OCI-LY1 (cell line): ENCODE data around the gene PTPRN2.

ENCODE experiments used
- H2AFZ ChIP-seq: fragments of 200-600 bp; sonication (generic), shearing (Covaris generic); 2 replicates; pipeline ENCODE4 v1.6.0; 2014; ENCODE audit warnings: antibody characterized with exemption, mild to moderate bottlenecking, low read length
- H3F3A ChIP-seq: fragments of 200-600 bp; sonication (generic), shearing (Covaris generic); 2 replicates; pipeline ENCODE4 v1.6.0; 2014; ENCODE audit warnings: mild to moderate bottlenecking, antibody characterized with exemption, low read length, moderate library complexity; ENCODE audit not compliant: insufficient read depth
- H3K27ac ChIP-seq: fragments of 200-600 bp; sonication (generic); 2 replicates; pipeline ENCODE4 v1.5.1; 2014; ENCODE audit warnings: low read length, mixed run types, mild to moderate bottlenecking, low read depth; ENCODE audit not compliant: poor library complexity, severe bottlenecking
- H3K27me3 ChIP-seq: fragments of 200-600 bp; sonication (generic); 2 replicates; pipeline ENCODE4 v1.6.0; 2014; ENCODE audit warnings: antibody characterized with exemption, mild to moderate bottlenecking, low read length, moderate library complexity; ENCODE audit not compliant: insufficient read depth
- H3K36me3 ChIP-seq: fragments of 200-600 bp; sonication (generic); 2 replicates; pipeline ENCODE4 v1.6.1; 2014; ENCODE audit warnings: mild to moderate bottlenecking, antibody characterized with exemption, low read length, moderate library complexity, mixed read lengths; ENCODE audit not compliant: insufficient read depth
- H3K4me1 ChIP-seq: fragments of 200-600 bp; sonication (generic); 2 replicates; pipeline ENCODE4 v1.5.1; 2014; ENCODE audit warnings: mild to moderate bottlenecking, low read length, moderate library complexity; ENCODE audit not compliant: insufficient read depth, severe bottlenecking
- H3K4me2 ChIP-seq: fragments of 200-600 bp; sonication (generic), shearing (Covaris generic); 2 replicates; pipeline ENCODE4 v1.6.1; 2014; ENCODE audit warnings: low read length
- H3K4me3 ChIP-seq: fragments of 200-600 bp; sonication (generic); 2 replicates; pipeline ENCODE4 v1.5.1; 2014; ENCODE audit warnings: low read length, low read depth, mild to moderate bottlenecking, mixed read lengths; ENCODE audit not compliant: poor library complexity, severe bottlenecking
- H3K79me2 ChIP-seq: fragments of 200-600 bp; shearing (Covaris generic); 2 replicates; pipeline ENCODE4 v1.6.1; 2016; ENCODE audit warnings: mixed run types, low read length, mixed read lengths; ENCODE audit not compliant: insufficient read depth
- H3K9ac ChIP-seq: fragments of 200-600 bp; sonication (generic), shearing (Covaris generic); 2 replicates; pipeline ENCODE4 v1.6.1; 2014; ENCODE audit warnings: mild to moderate bottlenecking, low read length, mixed read lengths
- H3K9me2 ChIP-seq: fragments of 200-600 bp; sonication (generic), shearing (Covaris generic); 2 replicates; pipeline ENCODE4 v1.6.1; 2014; ENCODE audit warnings: low read depth, mild to moderate bottlenecking, low read length, mixed read lengths
- H3K9me3 ChIP-seq: fragments of 200-600 bp; shearing (Covaris generic); 2 replicates; pipeline ENCODE4 v1.6.1; 2014; ENCODE audit warnings: low read length, mixed read lengths
- H4K20me1 ChIP-seq: fragments of 200-600 bp; sonication (generic), shearing (Covaris generic); 2 replicates; pipeline ENCODE4 v1.6.0; 2016; ENCODE audit warnings: mild to moderate bottlenecking, low read length; ENCODE audit not compliant: insufficient read depth
- EZH2 ChIP-seq: fragments of 200-600 bp; sonication (generic), shearing (Covaris generic); IDR thresholded peaks from 2 replicates; pipeline ENCODE4 v1.8.0; 2017; ENCODE audit warnings: borderline replicate concordance, mixed run types, mild to moderate bottlenecking, antibody characterized with exemption, low read length, moderate library complexity, mixed read lengths
- TF ChIP-seq, protein P1 (sequence below): fragments of 200-600 bp; sonication (generic), shearing (Covaris generic); IDR thresholded peaks from 2 replicates; pipeline ENCODE4 v1.5.1; 2017; ENCODE audit warnings: mild to moderate bottlenecking, antibody characterized with exemption, low read length, moderate library complexity, mixed read lengths

The PTPRN2 gene

DNA sequence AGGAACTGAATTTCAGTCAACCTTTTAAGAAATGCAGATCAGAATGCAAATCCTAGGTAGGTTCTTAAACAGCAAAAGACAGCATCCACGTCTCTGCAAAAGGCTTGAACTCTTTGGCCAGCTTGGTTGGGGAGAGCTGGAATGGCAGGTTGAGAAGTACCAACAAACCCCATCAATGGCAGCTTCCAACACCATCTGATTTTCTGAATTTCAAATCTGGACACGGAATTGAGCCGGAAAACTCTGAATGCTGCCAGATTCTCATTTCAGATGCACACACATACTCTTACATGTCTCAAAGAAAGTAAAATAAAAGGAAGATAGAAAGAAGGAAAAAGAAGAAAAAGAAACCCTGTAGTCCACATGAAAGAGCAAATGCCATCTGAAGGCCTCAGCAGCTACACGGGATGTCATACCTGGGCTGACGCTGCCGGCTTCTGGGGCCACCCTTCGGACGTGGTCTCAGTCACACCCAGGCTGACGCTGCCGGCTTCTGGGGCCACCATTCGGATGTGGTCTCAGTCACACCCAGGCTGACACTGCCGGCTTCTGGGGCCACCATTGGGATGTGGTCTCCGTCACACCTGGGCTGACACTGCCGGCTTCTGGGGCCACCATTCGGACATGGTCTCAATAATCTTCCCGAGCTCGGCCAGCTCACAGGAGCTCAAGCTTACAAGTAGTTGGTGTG lies 165.3 kb downstream of the PTPRN2 start:
- H3K9ac ChIP-seq, result no peak overlapping the region
- H3K4me3 ChIP-seq, result no peak overlapping the region
- H4K20me1 ChIP-seq, result no peaks in the 10 kb centered on the region
- H3K27me3 ChIP-seq, result peaks cover 15% of the 10 kb centered on the region; the same call in 1 of the 2 replicates
- H3K9me3 ChIP-seq, result peaks cover 5% of the 10 kb centered on the region; the same call in 1 of the 2 replicates
- no peaks in the 10 kb centered on the region for H3K4me1 ChIP-seq
- no peaks in the 10 kb centered on the region for H3K79me2 ChIP-seq
- H3F3A ChIP-seq, result no peaks in the 10 kb centered on the region
- no peak for TF ChIP-seq EZH2
- TF ChIP-seq, protein P1, sequence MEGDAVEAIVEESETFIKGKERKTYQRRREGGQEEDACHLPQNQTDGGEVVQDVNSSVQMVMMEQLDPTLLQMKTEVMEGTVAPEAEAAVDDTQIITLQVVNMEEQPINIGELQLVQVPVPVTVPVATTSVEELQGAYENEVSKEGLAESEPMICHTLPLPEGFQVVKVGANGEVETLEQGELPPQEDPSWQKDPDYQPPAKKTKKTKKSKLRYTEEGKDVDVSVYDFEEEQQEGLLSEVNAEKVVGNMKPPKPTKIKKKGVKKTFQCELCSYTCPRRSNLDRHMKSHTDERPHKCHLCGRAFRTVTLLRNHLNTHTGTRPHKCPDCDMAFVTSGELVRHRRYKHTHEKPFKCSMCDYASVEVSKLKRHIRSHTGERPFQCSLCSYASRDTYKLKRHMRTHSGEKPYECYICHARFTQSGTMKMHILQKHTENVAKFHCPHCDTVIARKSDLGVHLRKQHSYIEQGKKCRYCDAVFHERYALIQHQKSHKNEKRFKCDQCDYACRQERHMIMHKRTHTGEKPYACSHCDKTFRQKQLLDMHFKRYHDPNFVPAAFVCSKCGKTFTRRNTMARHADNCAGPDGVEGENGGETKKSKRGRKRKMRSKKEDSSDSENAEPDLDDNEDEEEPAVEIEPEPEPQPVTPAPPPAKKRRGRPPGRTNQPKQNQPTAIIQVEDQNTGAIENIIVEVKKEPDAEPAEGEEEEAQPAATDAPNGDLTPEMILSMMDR, result no peak
- H3K4me2 ChIP-seq, result no peak overlapping the region
- H3K9me2 ChIP-seq, result no peaks in the 10 kb centered on the region
- no peak overlapping the region for H3K27ac ChIP-seq
- H2AFZ ChIP-seq, result no peak overlapping the region
- no peaks in the 10 kb centered on the region for H3K36me3 ChIP-seq

DNA sequence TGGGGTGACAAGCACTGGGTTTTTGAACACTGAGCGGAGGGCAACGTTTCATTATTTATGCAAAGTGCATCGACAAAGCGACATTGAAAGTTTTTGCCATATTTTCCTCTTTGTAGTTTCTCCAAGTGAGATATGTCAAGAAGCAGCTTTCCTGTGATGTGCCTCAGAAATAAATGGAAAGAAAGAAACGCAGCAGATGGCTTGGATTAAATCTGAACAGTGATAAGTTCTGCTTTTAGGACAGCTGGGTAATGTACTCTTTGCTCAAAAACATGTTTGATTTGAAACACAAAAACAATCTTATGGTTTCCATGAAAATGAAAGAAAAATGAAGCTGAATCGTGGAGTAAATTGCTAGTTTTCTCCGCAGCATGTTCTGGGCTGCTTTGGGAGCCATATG lies 166.3 kb downstream of the PTPRN2 start:
- Histone ChIP-seq H3K4me1 (no peaks in the 10 kb centered on the region), H3K27ac (no peak overlapping the region), H2AFZ (no peak overlapping the region), H4K20me1 (no peaks in the 10 kb centered on the region), H3K9me2 (no peaks in the 10 kb centered on the region), H3F3A (no peaks in the 10 kb centered on the region), H3K4me3 (no peak overlapping the region), H3K9ac (no peak overlapping the region), H3K36me3 (no peaks in the 10 kb centered on the region), H3K9me3 (peaks cover 5% of the 10 kb centered on the region; the same call in 1 of the 2 replicates), H3K79me2 (no peaks in the 10 kb centered on the region), H3K4me2 (no peak overlapping the region), H3K27me3 (peaks cover 15% of the 10 kb centered on the region; the same call in 1 of the 2 replicates)
- no peak for TF ChIP-seq EZH2
- TF ChIP-seq, protein P1, result no peak

DNA sequence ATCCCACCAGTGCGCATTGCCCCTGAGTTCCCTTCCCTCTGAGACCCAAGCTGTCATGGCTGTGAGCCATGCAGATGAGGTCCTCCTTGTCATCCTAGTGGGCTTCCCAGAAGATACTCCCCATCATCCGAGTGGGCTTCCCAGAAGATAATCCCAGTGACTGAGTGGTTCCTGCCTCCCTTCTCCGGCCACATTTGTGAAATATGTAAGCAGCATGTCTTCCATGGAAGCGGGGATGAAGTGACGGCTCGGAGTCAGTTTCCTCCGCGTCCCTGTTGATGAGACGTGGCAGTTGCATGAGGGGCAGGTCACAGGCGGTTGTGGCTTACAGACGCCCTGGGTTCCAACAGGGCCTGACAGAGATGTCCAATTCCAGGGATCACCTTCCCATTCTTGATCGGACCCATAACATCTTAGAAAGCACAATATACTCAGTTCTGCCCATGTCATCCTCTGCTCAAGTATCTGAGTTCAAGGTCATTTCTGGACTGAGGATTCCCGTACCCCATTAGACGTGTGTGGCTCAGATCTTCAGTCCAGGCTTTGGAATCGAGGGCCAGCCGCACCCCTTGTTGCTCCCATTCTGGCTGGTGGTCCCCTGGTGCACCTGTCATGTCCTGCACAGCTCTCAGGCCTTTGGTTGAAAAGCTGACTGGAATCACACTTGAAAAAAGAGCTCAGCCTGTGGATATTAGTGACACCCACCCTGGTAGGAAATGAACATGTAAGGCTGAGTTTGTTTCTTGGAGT lies 166.9 kb downstream of the PTPRN2 start:
- Histone ChIP-seq H3K4me2 (no peak overlapping the region), H3K9me2 (no peaks in the 10 kb centered on the region), H2AFZ (no peak overlapping the region), H3K27ac (no peak overlapping the region), H3K4me1 (no peaks in the 10 kb centered on the region), H4K20me1 (no peaks in the 10 kb centered on the region), H3K9ac (no peak overlapping the region), H3K27me3 (peaks cover 15% of the 10 kb centered on the region; the same call in 1 of the 2 replicates), H3K9me3 (peaks cover 5% of the 10 kb centered on the region; the same call in 1 of the 2 replicates), H3F3A (no peaks in the 10 kb centered on the region), H3K79me2 (no peaks in the 10 kb centered on the region), H3K36me3 (no peaks in the 10 kb centered on the region), H3K4me3 (no peak overlapping the region)
- TF ChIP-seq EZH2, result no peak
- TF ChIP-seq, protein P1, result no peak
